OCI-LY3 (cell line): ENCODE results near the gene KCNJ11.

Experiments
- H2AFZ ChIP-seq: fragments of 200-600, 300-600 bp; shearing (Covaris generic); 2 replicates; pipeline ENCODE4 v1.6.0; 2014; ENCODE audit warnings: antibody characterized with exemption, low read depth, low read length
- H3K27ac ChIP-seq: fragments of 200-600, 300-600 bp; sonication (generic); 2 replicates; pipeline ENCODE4 v1.5.1; 2014; ENCODE audit warnings: mild to moderate bottlenecking, low read length, moderate library complexity, mixed read lengths
- H3K27me3 ChIP-seq: fragments of 200-600, 300-600 bp; sonication (generic); 2 replicates; pipeline ENCODE4 v1.6.1; 2014; ENCODE audit warnings: low read depth, low read length, mixed read lengths
- H3K36me3 ChIP-seq: fragments of 200-600, 300-600 bp; sonication (generic); replicated peaks from 2 replicates; pipeline ENCODE3; 2014; ENCODE audit warnings: low read depth, low read length, mixed read lengths
- H3K4me1 ChIP-seq: fragments of 300-600, 200-600 bp; sonication (generic); 2 replicates; pipeline ENCODE4 v1.6.1; 2014; ENCODE audit warnings: low read length, mixed read lengths
- H3K4me2 ChIP-seq: fragments of 200-600, 300-600 bp; sonication (generic); 2 replicates; pipeline ENCODE4 v1.6.1; 2014; ENCODE audit warnings: low read length, mixed read lengths
- H3K4me3 ChIP-seq: fragments of 300-600, 200-600 bp; sonication (generic); 2 replicates; pipeline ENCODE4 v1.5.1; 2014; ENCODE audit warnings: antibody characterized with exemption, mild to moderate bottlenecking, low read length, moderate library complexity
- H3K79me2 ChIP-seq: fragments of 300-600, 200-600 bp; shearing (Covaris generic); 2 replicates; pipeline ENCODE4 v1.6.1; 2014; ENCODE audit warnings: mild to moderate bottlenecking, low read length, mixed read lengths
- H3K9ac ChIP-seq: fragments of 300-600, 200-600 bp; shearing (Covaris generic); 2 replicates; pipeline ENCODE4 v1.6.0; 2014; ENCODE audit warnings: mild to moderate bottlenecking, low read length, moderate library complexity
- H3K9me3 ChIP-seq: fragments of 200-600, 300-600 bp; shearing (Covaris generic); 2 replicates; pipeline ENCODE4 v1.6.1; 2014; ENCODE audit warnings: low read length, mixed read lengths; ENCODE audit not compliant: insufficient read depth
- H4K20me1 ChIP-seq: fragments of 200-600, 300-600 bp; sonication (generic); 2 replicates; pipeline ENCODE4 v1.6.1; 2016; ENCODE audit warnings: low read length, mixed read lengths; ENCODE audit not compliant: insufficient read depth
- CTCF ChIP-seq: fragments of 200-600, 300-600 bp; sonication (generic); IDR thresholded peaks from 2 replicates; pipeline ENCODE4 v1.5.1; 2014; ENCODE audit warnings: antibody characterized with exemption, low read length, low read depth
- EZH2phosphoT487 ChIP-seq: fragments of 200-600 bp; shearing (Covaris generic); IDR thresholded peaks from 2 replicates; pipeline ENCODE4 v1.6.1; 2018; ENCODE audit warnings: antibody characterized with exemption, mixed run types, low read depth

The KCNJ11 gene

GRCh38 chr11:17405232-17406005, 17.0 kb upstream of the KCNJ11 start:
- TF ChIP-seq CTCF (no peak), EZH2phosphoT487 (no peak)
- H3K9ac ChIP-seq, result no peak overlapping the region
- no peaks in the 10 kb centered on the region for H3K27me3 ChIP-seq

GRCh38 chr11:17403980-17404759, 15.7 kb upstream of the KCNJ11 start:
- Histone ChIP-seq H3K9me3 (no peaks in the 10 kb centered on the region), H4K20me1 (no peaks in the 10 kb centered on the region), H3K27ac (no peak overlapping the region), H3K4me2 (no peak overlapping the region), H3K27me3 (no peaks in the 10 kb centered on the region), H3K4me3 (no peak overlapping the region), H3K9ac (no peak overlapping the region), H3K4me1 (peaks cover 26% of the 10 kb centered on the region), H3K79me2 (no peaks in the 10 kb centered on the region), H2AFZ (no peak overlapping the region), H3K36me3 (no peaks in the 10 kb centered on the region)
- TF ChIP-seq CTCF (no peak), EZH2phosphoT487 (no peak)

More at GRCh38 chr11:17405232-17406005, 17.0 kb upstream of the KCNJ11 start:
- H3K36me3 ChIP-seq, result no peaks in the 10 kb centered on the region
- H2AFZ ChIP-seq, result 0 out of 2 replicates have a peak overlapping the region, but pooled peaks have one; percentile 34
- no peaks in the 10 kb centered on the region for H4K20me1 ChIP-seq
- H3K4me3 ChIP-seq, result no peak overlapping the region
- H3K79me2 ChIP-seq, result no peaks in the 10 kb centered on the region
- H3K4me1 ChIP-seq, result peaks cover 18% of the 10 kb centered on the region
- peak overlapping the region; percentile 53 for H3K4me2 ChIP-seq
- no peaks in the 10 kb centered on the region for H3K9me3 ChIP-seq
- H3K27ac ChIP-seq, result no peak overlapping the region

DNA sequence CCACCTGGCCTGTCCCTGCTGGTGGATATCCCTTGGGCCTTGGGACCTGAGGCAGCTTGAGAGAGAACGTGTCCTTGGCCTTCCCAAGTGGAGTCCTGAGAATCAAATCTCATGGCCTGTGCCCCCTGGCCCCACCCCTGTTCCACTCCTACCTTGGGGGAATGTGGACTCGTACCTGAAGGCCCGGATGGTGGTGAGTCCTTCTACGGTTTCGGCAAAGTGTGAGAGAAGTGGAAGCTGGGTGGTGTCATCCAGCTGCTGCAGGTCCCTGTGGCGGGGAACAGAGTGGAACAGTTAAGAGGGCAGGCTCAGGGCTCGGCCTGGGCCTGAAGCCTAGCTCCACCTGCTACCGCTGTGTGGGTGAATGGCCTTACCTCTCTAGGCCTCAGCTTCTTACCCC, 14.0 kb upstream of the KCNJ11 start:
- Histone ChIP-seq H3K9me3 (no peaks in the 10 kb centered on the region), H3K79me2 (no peaks in the 10 kb centered on the region), H3K36me3 (no peaks in the 10 kb centered on the region), H3K4me1 (peaks cover 26% of the 10 kb centered on the region), H3K4me3 (no peak overlapping the region), H3K9ac (no peak overlapping the region), H3K27ac (no peak overlapping the region), H3K27me3 (no peaks in the 10 kb centered on the region), H3K4me2 (no peak overlapping the region), H4K20me1 (no peaks in the 10 kb centered on the region), H2AFZ (no peak overlapping the region)
- TF ChIP-seq EZH2phosphoT487 (no peak), CTCF (no peak)

GRCh38 chr11:17401841-17402240, 13.4 kb upstream of the KCNJ11 start:
- TF ChIP-seq CTCF (no peak), EZH2phosphoT487 (no peak)
- Histone ChIP-seq H4K20me1 (no peaks in the 10 kb centered on the region), H3K27me3 (no peaks in the 10 kb centered on the region), H3K79me2 (no peaks in the 10 kb centered on the region), H3K4me3 (no peak overlapping the region), H3K36me3 (no peaks in the 10 kb centered on the region), H3K4me1 (peaks cover 26% of the 10 kb centered on the region), H3K9me3 (no peaks in the 10 kb centered on the region), H2AFZ (no peak overlapping the region), H3K9ac (no peak overlapping the region), H3K4me2 (no peak overlapping the region), H3K27ac (no peak overlapping the region)
